Effector CD4-positive, alpha-beta T cell (primary cell): ENCODE results near the gene ABCG1.

ENCODE experiments used
- DNase-seq: peaks from one replicate; pipeline ENCODE4 v3.0.0-alpha.2; 2020

Gene ABCG1

GRCh38 chr21:42331660-42332059 lies 112.7 kb downstream of the ABCG1 start:
- DNase-seq: no peak

DNA sequence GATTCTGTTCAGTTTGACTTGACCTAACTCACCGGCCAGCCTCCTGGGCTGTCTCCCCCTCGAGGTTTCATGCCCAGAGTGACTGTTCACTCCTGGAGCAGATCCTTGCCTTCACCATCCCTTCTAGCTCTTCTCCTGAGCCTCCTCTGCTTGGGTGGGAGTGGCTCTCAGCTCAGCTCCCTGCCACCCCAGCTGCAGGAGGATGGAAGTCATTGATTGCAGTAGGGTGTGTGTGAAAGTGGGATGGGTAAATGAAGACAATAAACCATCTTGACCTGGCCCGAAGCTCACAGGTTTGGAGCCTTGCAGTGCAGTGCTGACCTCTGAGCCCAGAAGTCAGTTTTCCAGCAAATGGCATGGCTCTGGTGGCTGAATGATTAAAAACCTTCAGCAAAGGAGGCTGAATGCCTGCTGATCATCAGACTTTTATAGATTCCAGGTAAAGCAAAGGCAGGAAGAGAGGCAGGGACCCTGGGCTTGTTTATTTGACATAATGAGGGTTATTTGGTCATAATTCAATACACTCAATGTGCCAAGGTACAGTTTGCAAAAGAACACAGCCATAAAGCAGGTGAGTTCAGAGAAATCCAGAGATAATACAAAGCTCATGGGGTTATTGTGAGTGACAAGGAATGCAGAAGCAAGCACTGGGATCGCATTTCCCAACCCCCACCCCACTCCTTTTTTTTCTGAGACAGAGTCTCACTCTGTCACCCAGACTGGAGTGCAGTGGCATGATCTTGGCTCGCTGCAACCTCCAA lies 113.8 kb downstream of the ABCG1 start:
- DNase-seq: no peak

DNA sequence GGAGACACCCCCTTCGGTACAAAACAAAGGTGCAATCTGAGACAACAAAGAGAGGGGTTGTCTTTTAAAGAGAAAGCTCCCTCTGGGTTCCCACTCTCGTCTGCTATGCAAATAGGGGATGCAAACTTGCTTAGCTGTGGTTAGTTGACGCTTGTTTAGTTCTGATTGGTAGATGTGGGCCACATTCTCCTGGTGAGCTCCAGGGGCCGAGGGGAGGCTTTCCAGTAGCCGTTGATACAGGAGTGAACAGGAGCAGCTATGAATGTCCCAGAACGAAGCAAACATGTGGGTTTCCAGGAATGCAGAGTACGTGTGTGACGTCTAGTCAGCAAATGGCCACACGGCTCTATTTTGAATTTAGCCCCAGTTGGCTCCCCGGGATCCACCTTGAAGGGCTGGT lies 117.1 kb downstream of the ABCG1 start:
- DNase-seq: no peak

DNA sequence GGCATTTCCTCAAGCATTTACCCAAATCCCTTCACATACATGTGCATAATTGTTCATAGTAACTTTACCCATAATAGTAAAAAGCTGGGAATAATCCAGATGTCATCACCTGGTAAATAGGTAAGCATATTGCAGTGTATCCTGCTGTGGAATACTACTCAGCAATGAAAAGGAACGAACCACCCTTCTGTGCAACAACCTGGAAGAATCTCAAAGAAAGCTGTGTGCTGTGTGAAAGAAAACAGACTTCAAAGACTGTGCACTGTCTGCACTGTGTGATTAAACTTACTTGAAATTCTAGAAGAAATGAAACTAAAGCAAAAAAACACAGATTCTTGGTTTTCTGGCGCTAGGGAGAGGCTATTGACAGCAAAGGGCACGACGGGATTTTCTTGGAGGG lies 118.3 kb downstream of the ABCG1 start:
- DNase-seq: no peak

GRCh38 chr21:42337830-42338728 lies 119.1 kb downstream of the ABCG1 start:
- DNase-seq: peak; percentile 74

DNA sequence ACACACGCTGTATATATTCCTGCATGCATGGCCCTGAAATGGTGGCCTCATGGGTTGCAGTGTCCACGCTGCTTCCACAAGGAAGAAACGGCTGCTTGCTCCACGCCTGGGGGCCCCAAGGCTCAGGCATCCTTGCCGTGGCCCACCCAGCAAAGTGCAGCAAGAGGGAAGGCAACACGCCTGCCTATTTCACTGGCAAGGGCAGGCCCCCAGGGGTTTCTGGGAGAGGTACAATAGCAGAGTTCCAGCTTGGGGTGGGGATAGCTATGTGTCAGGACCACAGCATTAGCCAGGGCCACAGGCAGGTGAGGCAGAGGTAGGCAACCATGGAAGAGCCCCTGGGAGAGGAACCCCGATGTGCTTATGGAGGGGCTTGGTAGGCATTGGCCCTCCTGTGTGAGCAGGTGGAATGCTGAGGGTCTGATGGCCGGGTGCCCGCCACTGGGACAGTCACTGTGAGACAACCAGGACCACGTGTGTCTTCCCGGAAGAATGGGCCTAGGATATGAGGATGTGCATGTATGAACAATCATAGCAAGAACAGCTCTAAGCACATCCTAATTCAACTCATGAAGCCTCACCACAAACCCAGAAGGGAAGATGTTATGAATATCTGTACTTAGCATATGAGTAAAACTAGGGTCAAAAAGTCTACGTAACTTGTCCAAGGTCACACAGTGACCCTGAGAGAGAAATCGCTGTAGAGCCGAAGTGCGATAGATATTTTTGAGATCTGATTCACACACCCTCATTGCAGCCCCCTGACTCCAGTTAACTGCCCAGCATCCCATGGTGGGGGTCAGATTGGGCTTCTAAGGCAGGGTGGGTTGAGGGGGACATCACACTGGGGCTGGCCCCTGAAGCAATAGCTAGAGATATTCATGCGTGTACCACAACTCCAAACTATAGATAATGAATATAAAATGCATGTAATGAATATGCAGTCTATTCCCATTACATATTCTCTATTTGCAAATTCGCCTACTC lies 120.1 kb downstream of the ABCG1 start:
- DNase-seq: no peak

DNA sequence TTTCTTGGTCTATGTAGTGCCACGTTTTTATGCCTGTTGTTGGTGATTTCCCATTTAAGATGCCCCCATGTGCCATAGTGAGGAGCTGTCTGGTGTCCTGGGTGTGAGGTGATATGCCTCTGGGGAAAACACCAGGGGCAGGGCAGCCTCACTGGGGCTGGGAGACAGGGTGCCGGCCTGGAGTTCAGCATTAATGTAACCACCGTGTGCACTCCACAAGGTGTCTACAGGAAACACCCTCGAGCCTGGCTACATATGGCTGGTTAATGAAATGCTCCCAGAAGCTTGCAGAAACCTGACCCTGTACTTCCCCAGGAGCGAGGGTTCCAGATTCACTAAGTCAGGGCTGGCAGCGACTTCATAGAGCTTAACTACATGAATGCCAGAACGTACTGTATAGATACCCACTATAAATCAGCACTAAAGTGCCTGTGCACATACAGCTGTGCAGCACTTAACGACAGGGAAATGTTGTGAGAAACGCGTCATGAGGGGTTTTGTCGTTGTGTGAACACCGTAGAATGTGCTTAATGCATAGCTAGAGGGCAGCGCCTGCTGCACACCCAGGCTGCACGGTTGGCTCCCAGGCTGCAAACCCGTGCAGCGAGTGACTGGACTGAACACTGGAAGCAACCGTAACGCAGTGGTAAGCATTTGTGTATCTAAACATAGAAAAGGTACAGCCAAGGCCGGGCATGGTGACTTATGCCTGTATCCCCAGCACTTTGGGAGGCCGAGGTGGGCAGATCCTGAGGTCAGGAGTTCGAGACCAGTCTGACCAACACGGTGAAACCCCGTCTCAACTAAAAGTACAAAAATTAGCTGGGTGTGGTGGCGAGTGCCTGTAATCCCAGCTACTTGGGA lies 121.5 kb downstream of the ABCG1 start:
- no peak for DNase-seq

DNA sequence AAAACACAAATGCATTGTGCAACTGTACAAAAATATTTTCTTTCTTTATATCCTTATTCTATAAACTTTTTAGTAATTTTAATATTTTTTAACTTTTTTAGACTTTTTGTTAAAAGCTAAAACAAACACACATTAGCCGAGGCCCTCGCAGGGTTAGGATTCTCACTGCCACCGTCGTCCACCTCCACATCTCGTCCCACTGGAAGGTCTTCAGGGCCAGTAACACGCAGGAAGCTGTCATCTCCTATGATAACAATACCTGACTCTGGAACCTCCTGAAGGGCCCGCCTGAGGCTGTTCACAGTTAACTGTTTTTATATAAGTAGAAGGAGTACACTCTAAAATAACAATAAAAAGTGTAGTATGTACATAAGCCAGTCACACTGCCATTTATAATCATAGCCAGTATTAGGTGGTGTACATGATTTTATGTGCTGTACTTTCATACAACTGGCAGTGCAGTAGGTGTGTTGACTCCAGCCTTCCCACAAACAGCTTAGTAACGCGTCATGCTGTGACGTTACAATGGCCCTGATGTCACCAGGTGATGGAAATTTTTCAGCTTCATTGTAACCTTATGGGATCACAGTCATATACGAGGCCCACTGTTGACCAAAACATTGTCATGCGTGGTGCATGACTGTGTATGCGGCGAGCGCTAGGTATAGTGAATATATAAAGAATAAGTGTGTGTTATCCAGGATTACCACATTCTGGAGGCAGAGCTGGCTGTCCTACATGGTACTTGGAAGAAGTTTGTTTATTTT lies 123.0 kb downstream of the ABCG1 start:
- DNase-seq: no peak

- no peak for DNase-seq
These were observed 124.2 kb downstream of the ABCG1 start for GRCh38 chr21:42343101-42343500.

GRCh38 chr21:42343556-42343955 lies 124.6 kb downstream of the ABCG1 start:
- DNase-seq: no peak

GRCh38 chr21:42343963-42344510 lies 125.1 kb downstream of the ABCG1 start:
- no peak for DNase-seq

DNA sequence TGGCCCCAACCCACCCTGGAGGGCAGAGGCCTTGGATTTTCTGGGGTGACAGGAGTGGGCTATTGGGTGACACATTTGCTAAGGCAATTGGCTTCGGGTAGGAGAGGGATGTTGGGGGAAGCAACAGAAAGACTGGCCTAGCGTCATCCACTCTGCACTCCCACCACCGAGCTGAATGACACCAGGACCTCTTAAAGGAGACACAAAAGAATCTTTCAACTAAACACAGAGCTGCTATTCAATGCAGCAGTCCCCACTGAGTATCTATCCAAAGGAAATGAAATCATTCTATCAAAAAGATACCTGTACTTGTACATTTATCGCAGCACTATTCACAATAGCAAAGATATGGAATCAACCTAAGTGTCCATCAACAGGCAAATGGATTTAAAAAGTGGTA lies 125.7 kb downstream of the ABCG1 start:
- no peak for DNase-seq

GRCh38 chr21:42346441-42346840 lies 127.5 kb downstream of the ABCG1 start:
- DNase-seq: no peak
